Skeletal muscle cell (primary cell): Measurements from ENCODE around the gene HOXC10.

Experiments
- DNase-seq: peaks from one replicate; pipeline ENCODE4 v3.0.0-alpha.2; 2010; ENCODE audit warnings: low read depth
- H3K4me3 ChIP-seq: 2 replicates; pipeline ENCODE4 v1.5.1; 2011; ENCODE audit warnings: low read depth, mild to moderate bottlenecking, control low read depth, low read length, moderate library complexity

HOXC10 gene

GRCh38 chr12:53985994-53986685 lies 1.2 kb downstream of the HOXC10 start:
- no peak for DNase-seq
- peak overlapping the region; percentile 71 for H3K4me3 ChIP-seq

GRCh38 chr12:53986686-53987483 lies 1.9 kb downstream of the HOXC10 start:
- H3K4me3 ChIP-seq: peak overlapping the region; percentile 71
- DNase-seq: no peak

GRCh38 chr12:53987787-53988230 lies 2.9 kb downstream of the HOXC10 start:
- H3K4me3 ChIP-seq: peak overlapping the region; percentile 71
- DNase-seq: no peak

- DNase-seq: no peak
- peak overlapping the region; percentile 71 for H3K4me3 ChIP-seq
Observed at GRCh38 chr12:53988541-53989226, 3.7 kb downstream of the HOXC10 start.

GRCh38 chr12:53989227-53990113 lies 4.5 kb downstream of the HOXC10 start:
- peak overlapping the region; percentile 71 for H3K4me3 ChIP-seq
- peak; percentile 76 for DNase-seq

GRCh38 chr12:53990311-53991076 lies 5.5 kb downstream of the HOXC10 start:
- DNase-seq: no peak
- H3K4me3 ChIP-seq: peak overlapping the region; percentile 71

- H3K4me3 ChIP-seq: peak overlapping the region; percentile 71
- peak; percentile 65 for DNase-seq
Observed at GRCh38 chr12:53991077-53991460, 6.1 kb downstream of the HOXC10 start.

- peak overlapping the region; percentile 71 for H3K4me3 ChIP-seq
Observed at GRCh38 chr12:53992377-53992889, 7.5 kb downstream of the HOXC10 start.

GRCh38 chr12:53993162-53994008 lies 8.4 kb downstream of the HOXC10 start:
- H3K4me3 ChIP-seq: peak overlapping the region; percentile 71

More at GRCh38 chr12:53992377-53992889, 7.5 kb downstream of the HOXC10 start:
- DNase-seq: no peak

GRCh38 chr12:53994009-53994263 lies 9.0 kb downstream of the HOXC10 start:
- H3K4me3 ChIP-seq: peak overlapping the region; percentile 71
- no peak for DNase-seq

More at GRCh38 chr12:53993162-53994008, 8.4 kb downstream of the HOXC10 start:
- no peak for DNase-seq

- no peak for DNase-seq
- H3K4me3 ChIP-seq: peak overlapping the region; percentile 71
Observed at GRCh38 chr12:53994264-53995001, 9.5 kb downstream of the HOXC10 start.

- DNase-seq: no peak
- H3K4me3 ChIP-seq: peak overlapping the region; percentile 71
Observed at GRCh38 chr12:53995002-53995377, 10.0 kb downstream of the HOXC10 start.

GRCh38 chr12:53995378-53996239 lies 10.7 kb downstream of the HOXC10 start:
- peak overlapping the region; percentile 71 for H3K4me3 ChIP-seq
- no peak for DNase-seq

- DNase-seq: no peak
- H3K4me3 ChIP-seq: peak overlapping the region; percentile 71
Observed at GRCh38 chr12:53996240-53997203, 11.6 kb downstream of the HOXC10 start.
